Pancreas (tissue), 10 donors: ENCODE measurements around the gene RNF144A. TPM values are rescaled to one million over a fixed set of nuclear protein-coding genes. Genes with fewer than 3 reads are reported as not detected.

ENCODE experiments used
- ATAC-seq, 4 donors: fragments of 200-7000 bp; cut with Tn5 transposase; one replicate each; pipeline versions ENCODE4 v1.8.0 to v1.9.1; 2020; ENCODE audit warnings: mild to moderate bottlenecking in 4 of 4, moderate library complexity in 4 of 4
- DNase-seq, 6 donors: peaks; one replicate each; pipeline ENCODE4 v3.0.0-alpha.2; 2020
- FAIRE-seq: peaks from 2 replicates; lab custom pipeline; 2012; peaks lifted over from hg19 to GRCh38; lab: Jason Lieb, UNC
- H3K27ac ChIP-seq, 4 donors: fragments of 200-600 bp; sonication (generic); 1 replicate in 3 of 4; 2 replicates in 1 of 4; pipeline versions ENCODE4 v1.5.0 to v1.8.0; 2020
- H3K27me3 ChIP-seq, 4 donors: fragments of 200-600 bp; one replicate each; pipeline ENCODE4 v1.8.0; 2021
- H3K36me3 ChIP-seq, 3 donors: fragments of 200-600 bp; sonication (generic) in 1 of 3; one replicate each; pipeline versions ENCODE4 v1.5.0 to v1.8.0; 2020 to 2021
- H3K4me1 ChIP-seq, 3 donors: fragments of 200-600 bp; one replicate each; pipeline ENCODE4 v1.8.0; 2021
- H3K4me3 ChIP-seq, 4 donors: fragments of 200-600 bp; sonication (generic) in 2 of 4; one replicate each; pipeline versions ENCODE4 v1.5.0 to v1.8.0; 2020 to 2021
- H3K9me3 ChIP-seq, 4 donors: fragments of 200-600 bp; one replicate each; pipeline ENCODE4 v1.8.0; 2021
- CTCF ChIP-seq, 4 donors: fragments of 200-600 bp; sonication (generic) in 3 of 4; IDR thresholded peaks; one replicate each; pipeline versions ENCODE4 v1.5.0 to v1.8.0; 2021; ENCODE audit warnings: antibody characterized with exemption in 4 of 4
- WGBS, 2 donors: extraction: QIAGEN DNeasy Blood & Tissue Kit; methylation state at CpG; one replicate each; pipeline ENCODE4 v1.1.7; 2013; 5-methylcytosine and 5-hydroxymethylcytosine counted together
- intact Hi-C, 3 donors: fragments of 100-400 bp; cut with DNase I; formaldehyde crosslinking; loops; one replicate each; pipeline versions ENCODE4 v1.11.1 to v1.14.2; 2022
- polyA plus RNA-seq, 2 donors: library from polyadenylated mRNA; stranded (reverse); fragments of 200-250 nt; gene quantifications; one replicate each; pipeline ENCODE4 v1.2.3, GENCODE V29; 2013
- total RNA-seq, 6 donors: library from RNA; stranded (reverse); fragmentation: NEBNext Ultra II Directional in 4 of 6; extraction: Animal tissue kit (Norgen Biotek cat#: 25700) in 4 of 6; gene quantifications; one replicate each; pipeline versions ENCODE4 v1.2.1 to v1.2.4, GENCODE V29; 2021 to 2023
- donor health status: healthy with polysubstance abuse.
- donor health status: DM: no; HTN: no; CAD: no; lungs with moderate emphysema.
- donor health status: DM: no; HTN: no; CAD: no.
- donor health status: control.
- donor health status: control.
- donor health status: Bipolar disorder and iron deficiency.
- donor health status: DM: yes; HTN: yes; CAD: no.
- donor health status: DM: no; HTN: no; CAD: no.
- donor health status: DM: no; HTN: no; CAD: no.
- donor health status: DM: yes; HTN: yes; CAD: no.

RNF144A gene
- total and polyA plus RNA-seq, 8 donors: 9.4 to 78.7 (median 34.1) TPM

DNA sequence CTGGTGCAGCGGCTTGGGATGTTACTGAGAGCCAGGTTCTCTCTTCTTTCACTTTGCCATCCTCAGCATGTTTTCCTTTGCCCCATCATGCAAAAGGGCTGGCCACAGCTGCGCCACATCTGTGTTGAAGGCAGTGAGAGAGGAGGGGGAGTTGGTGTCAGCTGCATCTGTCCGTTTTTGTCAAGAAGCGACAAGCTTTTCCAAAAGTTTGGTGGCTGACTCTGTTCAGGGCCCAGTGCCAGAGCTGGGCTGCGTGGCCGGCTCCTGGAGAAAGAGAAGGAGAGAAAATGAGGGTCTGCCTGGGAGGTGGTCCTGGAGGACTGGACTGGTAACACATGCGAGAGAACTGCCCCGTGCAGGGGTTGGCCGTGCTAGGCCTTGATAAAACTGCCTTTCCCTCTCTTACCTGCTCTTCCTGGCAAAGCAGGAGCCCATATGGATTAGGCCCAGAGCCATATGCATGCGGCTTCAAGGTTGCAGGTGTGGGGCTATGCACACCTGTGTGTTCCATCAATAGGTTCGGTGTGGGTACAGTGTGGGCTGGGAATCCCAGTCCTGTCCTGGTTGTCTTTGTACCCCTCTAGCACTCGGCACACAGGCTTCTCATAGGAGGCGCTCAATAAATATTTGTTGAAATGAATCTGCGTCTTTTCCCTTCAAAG is 9.0 kb downstream of the RNF144A start:
- no peaks in the 10 kb centered on the region for H3K36me3 ChIP-seq
- no peaks in the 10 kb centered on the region for H3K9me3 ChIP-seq
- FAIRE-seq (no peak), DNase-seq (peak in 4 of 6 donors; percentile 46 to 55 (median 48)), ATAC-seq (peak; percentile 39 to 60 (median 46))
- H3K4me1 ChIP-seq: peaks cover 32 to 88% (median 79%) of the 10 kb centered on the region in 3 donors
- H3K27me3 ChIP-seq: no peaks in the 10 kb centered on the region
- peak overlapping the region in 3 of 4 donors; percentile 7 to 65 (median 61) for H3K27ac ChIP-seq
- no peak for TF ChIP-seq CTCF (IDR thresholded peaks at IDR 0.05)
- no peak overlapping the region for H3K4me3 ChIP-seq
- WGBS, 2 donors: 39 to 43% methylated on average over 14 of the region's 14 CpGs
- intact Hi-C loops: loop anchor here in 1 of 3 donors (10.0 kb wide), 1 partner anchor 119 kb away; no protein-coding TSS in a partner anchor

DNA sequence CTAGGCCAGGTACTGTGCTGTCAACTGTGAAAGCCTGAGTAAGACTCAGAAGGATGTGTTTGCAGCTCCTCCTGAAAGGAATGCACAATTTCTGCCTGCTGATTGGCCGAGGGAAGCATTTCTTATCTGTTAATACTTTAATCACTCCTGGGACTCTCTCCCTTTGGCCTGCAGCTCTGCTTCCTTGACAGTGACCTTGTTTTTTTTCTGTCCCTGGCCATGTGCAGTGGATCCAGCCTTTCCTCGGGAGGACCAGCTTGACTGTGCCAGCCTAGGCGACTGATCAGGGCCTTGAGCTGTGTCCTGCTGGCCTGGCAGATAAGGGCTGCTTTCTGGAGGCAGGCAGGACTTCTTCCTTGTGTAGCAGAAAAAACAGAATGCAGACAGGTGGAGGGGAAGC is 10.0 kb downstream of the RNF144A start:
- Histone ChIP-seq H3K4me1 (peaks cover 32 to 88% (median 79%) of the 10 kb centered on the region in 3 donors), H3K9me3 (no peaks in the 10 kb centered on the region), H3K36me3 (no peaks in the 10 kb centered on the region), H3K27ac (peak overlapping the region in 3 of 4 donors; percentile 61 to 65 (median 65)), H3K4me3 (no peak overlapping the region), H3K27me3 (no peaks in the 10 kb centered on the region)
- ATAC-seq (peak; percentile 68 to 82 (median 80)), FAIRE-seq (no peak), DNase-seq (peak in 5 of 6 donors; percentile 70 to 83 (median 77))
- 7 to 11% methylated on average over 3 of the region's 3 CpGs for WGBS, 2 donors
- intact Hi-C loops: loop anchor here in 1 of 3 donors (10.0 kb wide), 1 partner anchor 118 kb away; no protein-coding TSS in a partner anchor
- TF ChIP-seq CTCF (IDR thresholded peaks at IDR 0.05): no peak

GRCh38 chr2:6927753-6928152 is 10.5 kb downstream of the RNF144A start:
- no peaks in the 10 kb centered on the region for H3K36me3 ChIP-seq
- no peaks in the 10 kb centered on the region for H3K27me3 ChIP-seq
- H3K9me3 ChIP-seq: no peaks in the 10 kb centered on the region
- 81 to 88% methylated on average over 3 of the region's 3 CpGs for WGBS, 2 donors
- peak overlapping the region in 3 of 4 donors; percentile 61 to 65 (median 65) for H3K27ac ChIP-seq
- no peak for ATAC-seq
- no peak overlapping the region for H3K4me3 ChIP-seq
- no peak for TF ChIP-seq CTCF (IDR thresholded peaks at IDR 0.05)
- no peak for FAIRE-seq
- no peak for DNase-seq
- intact Hi-C loops: loop anchor here in 1 of 3 donors (10.0 kb wide), 1 partner anchor 117 kb away; no protein-coding TSS in a partner anchor
- H3K4me1 ChIP-seq: peaks cover 34 to 87% (median 82%) of the 10 kb centered on the region in 3 donors

GRCh38 chr2:6928452-6928851 is 11.2 kb downstream of the RNF144A start:
- Histone ChIP-seq H3K4me3 (no peak overlapping the region), H3K27me3 (no peaks in the 10 kb centered on the region), H3K4me1 (peaks cover 41 to 89% (median 84%) of the 10 kb centered on the region in 3 donors), H3K36me3 (no peaks in the 10 kb centered on the region), H3K27ac (peak overlapping the region in 2 of 4 donors; percentile 40 to 61), H3K9me3 (no peaks in the 10 kb centered on the region)
- DNase-seq (no peak), FAIRE-seq (no peak), ATAC-seq (no peak)
- WGBS, 2 donors: 75 to 86% methylated on average over 9 of the region's 9 CpGs
- no peak for TF ChIP-seq CTCF (IDR thresholded peaks at IDR 0.05)
- intact Hi-C loops: loop anchor here in 1 of 3 donors (10.0 kb wide), 1 partner anchor 116 kb away; no protein-coding TSS in a partner anchor
